Endothelial cell of umbilical vein (primary cell): ENCODE measurements around the gene PKDREJ.

Experiments used
- CTCF ChIP-seq, 2 donors: IDR thresholded peaks; 1 replicate in 1 of 2; 2 replicates in 1 of 2; pipeline ENCODE4 v1.5.1; 2011; ENCODE audit warnings: low read length in 2 of 2, mild to moderate bottlenecking in 2 of 2, moderate library complexity in 2 of 2, control low read depth in 1 of 2, inconsistent platforms in 1 of 2, low read depth in 1 of 2; ENCODE audit not compliant: insufficient read depth in 1 of 2; ENCODE audit errors: extremely low read depth in 1 of 2
- GATA2 ChIP-seq: IDR thresholded peaks from 2 replicates; pipeline ENCODE4 v1.7.0; 2011; ENCODE audit warnings: low read depth, mild to moderate bottlenecking, moderate library complexity, mixed read lengths, low read length; ENCODE audit not compliant: insufficient read length, insufficient read depth
- JUN ChIP-seq: IDR thresholded peaks from 2 replicates; pipeline ENCODE4 v1.6.1; 2011; ENCODE audit warnings: borderline replicate concordance, low read depth; ENCODE audit not compliant: insufficient read length, insufficient read depth

- TF ChIP-seq CTCF (IDR thresholded peaks at IDR 0.05; ENCODE audit: extremely low read depth in 1 of 2, insufficient read depth in 1 of 2, low read depth in 1 of 2, low read length in 2 of 2) (no peak), JUN (no peak), GATA2 (no peak)
Observed at GRCh38 chr22:46220921-46221320, 42.2 kb downstream of the PKDREJ start.
